DMS 273 (cell line): Measurements from ENCODE around the gene GAS6.
"Not testable (repeated sequence)": the region's sequence is repeated elsewhere in the genome, so short reads cannot be mapped to it uniquely, and the experiment has no call there.

ENCODE experiments used
- DNase-seq: peaks from one replicate; lab custom pipeline; 2025; ENCODE audit not compliant: unreplicated experiment; lab: John Stamatoyannopoulos, UW

The GAS6 gene

DNA sequence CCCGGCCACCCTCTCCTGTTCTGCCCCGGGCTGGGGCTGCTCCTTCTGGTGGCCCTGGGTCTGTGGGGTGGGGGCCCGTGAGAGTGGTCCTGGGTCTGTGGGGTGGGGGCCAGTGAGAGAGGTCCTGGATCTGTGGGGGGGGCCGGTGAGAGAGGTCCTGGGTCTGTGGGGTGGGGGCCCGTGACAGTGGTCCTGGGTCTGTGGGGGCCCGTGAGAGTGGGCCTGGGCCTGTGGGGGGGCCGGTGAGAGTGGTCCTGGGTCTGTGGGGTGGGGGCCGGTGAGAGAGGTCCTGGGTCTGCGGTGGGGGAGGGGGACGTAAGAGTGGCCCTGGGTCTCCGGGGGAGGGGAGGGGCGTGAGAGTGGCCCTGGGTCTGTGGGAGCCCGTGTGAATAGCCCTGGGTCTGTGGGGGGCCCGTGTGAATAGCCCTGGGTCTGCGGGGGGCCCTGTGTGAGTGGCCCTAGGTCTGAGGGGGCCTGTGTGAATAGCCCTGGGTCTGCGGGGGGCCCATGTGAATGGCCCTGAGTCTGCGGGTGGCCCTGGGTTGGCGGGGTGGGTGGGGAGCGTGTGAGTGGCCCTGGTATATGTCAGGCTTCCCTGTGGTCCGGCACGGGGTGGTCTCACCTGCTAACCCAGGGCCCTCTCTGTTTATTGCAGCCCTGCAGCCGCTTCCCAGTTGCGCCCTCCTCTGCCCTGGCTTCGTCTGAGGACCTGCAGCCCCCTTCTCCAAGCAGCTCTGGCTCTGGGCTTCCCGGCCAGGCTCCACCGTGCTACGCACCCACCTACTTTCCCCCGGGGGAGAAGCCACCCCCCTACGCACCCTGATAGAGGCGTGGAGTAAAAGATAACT lies 52.6 kb downstream of the GAS6 start:
- no peak for DNase-seq

DNA sequence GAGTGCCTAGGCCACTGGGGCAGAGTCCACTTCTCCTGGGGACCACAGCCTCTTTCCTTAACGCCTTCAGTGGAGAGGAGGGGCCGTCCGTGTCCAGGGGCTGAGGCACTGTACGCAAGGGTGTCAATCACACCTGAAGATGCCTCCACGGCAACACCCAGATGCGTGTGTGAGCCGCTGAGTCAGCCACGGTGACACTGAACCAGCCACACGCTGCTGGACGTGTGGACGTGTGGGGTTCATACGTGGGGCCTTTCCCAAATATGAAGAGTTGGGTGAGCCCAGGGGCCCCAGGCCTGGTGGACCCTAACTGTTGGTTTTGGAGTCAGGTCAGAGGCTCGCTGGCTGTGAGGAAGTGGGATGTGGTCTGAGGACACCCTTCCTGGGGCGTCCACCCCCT lies 53.2 kb downstream of the GAS6 start:
- no peak for DNase-seq

GRCh38 chr13:113809934-113810333 lies 53.9 kb downstream of the GAS6 start:
- peak; percentile 49 for DNase-seq

DNA sequence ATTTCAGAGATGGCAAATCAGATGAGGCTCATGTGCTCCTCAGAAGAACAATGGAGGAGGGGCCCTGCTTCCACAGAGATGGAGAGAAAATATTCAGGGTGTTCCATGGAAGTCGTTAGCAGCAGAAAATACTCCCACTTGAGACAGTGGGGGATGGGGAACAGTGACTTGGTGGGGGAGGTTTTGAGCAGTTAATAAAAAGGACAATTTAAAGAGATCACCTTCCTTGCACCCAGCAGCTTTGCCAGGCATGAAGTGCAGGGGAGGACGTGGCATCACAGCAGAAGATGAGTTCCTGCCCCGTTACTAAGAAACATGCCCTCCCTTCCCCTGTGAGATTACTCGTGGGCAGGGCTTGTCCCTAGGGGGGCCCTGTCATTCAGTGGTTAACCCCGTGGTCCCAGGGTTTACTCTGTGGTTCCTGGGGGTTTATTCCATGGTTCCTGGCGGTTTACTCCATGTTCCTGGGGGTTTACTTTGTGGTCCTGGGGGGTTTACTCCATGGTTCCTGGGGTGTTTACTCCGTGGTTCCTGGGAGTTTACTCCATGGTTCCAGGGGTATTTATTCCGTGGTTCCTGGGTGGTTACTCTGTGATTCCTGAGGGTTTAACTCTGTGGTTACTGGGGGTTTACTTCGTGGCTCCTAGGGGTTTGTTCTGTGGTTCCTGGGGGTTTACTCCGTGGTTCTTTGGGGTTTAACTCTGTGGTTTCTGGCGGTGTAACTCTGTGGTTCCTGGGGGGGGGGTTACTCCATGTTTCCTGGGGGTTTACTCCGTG lies 55.6 kb downstream of the GAS6 start:
- no peak for DNase-seq

- no peak for DNase-seq
Observed at GRCh38 chr13:113806526-113806925, 57.4 kb downstream of the GAS6 start.

GRCh38 chr13:113806104-113806471 lies 57.8 kb downstream of the GAS6 start:
- DNase-seq = no peak

DNA sequence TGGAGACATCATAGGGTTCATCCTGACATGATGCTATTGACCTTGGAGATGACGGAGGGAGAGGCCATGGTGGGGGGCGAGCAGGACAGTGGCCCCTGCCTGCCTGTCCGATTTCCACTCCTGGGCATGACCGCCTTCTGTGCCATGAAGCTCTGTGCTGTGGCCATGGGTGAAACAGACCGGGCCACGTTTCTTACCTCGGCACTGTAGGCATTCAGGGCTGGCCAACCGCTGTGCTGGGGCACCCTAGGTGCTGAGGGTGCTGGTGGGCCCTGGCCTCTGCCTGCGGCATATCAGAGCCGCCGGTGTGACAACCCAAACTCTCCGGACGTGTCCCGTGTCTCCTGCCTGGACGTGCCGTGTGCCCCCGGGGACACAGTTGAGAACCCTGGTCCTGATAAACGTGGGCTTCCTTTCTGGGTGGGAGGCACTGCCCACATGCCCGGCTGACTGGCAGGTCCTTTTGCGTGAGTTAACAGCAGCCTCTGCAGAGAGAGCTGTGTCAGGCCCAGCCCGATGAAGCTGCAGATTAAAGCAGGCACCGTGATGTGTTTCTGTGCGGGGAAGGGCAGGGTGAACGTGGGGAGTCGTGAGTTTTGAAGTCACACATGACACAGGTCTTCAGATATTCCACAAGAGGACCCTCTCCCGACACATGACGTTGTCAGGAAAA lies 58.3 kb downstream of the GAS6 start:
- no peak for DNase-seq

- DNase-seq = no peak
Observed at GRCh38 chr13:113804703-113805430, 59.0 kb downstream of the GAS6 start.

GRCh38 chr13:113804017-113804702 lies 59.7 kb downstream of the GAS6 start:
- DNase-seq = no peak

GRCh38 chr13:113803409-113804016 lies 60.4 kb downstream of the GAS6 start:
- DNase-seq = no peak

DNA sequence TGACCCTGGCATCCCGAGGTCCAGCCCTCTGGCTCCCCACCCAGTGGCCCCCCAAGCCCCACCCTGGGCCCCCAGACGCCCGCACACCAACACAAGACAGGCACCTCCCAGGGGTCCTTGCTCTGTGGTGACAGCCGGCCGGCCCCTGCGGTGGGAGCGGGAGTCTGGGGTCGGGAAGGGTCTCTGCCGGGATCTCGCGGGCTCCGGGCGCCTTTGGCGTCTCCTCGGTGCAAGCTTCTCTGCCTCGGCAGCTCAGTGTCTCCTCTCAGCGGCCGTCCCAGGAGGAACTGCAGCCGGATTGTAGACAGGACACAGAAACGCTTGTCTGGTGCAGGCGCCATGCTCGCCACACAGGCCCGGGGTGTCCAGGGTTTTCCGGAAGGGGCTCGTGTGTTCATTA lies 61.1 kb downstream of the GAS6 start:
- DNase-seq = no peak

GRCh38 chr13:113802090-113802531 lies 61.8 kb downstream of the GAS6 start:
- peak; percentile 70 for DNase-seq

DNA sequence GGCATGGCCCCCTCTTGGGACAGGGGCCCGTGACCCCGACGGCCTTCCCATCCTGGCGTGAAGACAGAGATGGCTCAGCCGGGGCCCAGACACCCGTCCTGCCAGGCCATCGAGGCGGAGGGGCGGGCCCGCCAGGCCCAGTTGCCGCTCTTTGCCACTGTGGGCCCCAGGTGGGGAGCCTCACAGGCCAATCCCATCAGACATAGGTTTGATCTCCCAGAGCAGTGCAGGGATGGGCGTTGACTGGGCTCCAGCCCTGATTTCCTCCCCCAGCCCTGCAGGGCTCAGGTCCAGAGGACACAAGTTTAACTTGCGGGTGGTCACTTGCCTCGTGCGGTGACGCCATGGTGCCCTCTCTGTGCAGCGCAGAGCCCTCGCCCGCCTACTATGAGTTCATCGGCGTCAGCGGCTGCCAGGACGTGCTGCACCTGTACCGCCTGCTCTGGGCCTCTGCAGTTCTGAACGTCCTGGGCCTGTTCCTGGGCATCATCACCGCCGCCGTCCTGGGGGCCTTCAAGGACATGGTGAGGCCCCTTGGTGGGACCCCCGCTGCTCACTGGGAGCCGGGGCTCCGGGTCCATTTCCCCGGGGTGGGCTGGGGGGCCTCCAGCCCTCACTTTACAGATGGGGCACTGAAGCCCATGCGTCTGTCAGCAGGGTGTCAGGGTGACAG lies 62.5 kb downstream of the GAS6 start:
- no peak for DNase-seq

- DNase-seq = no peak
Observed at GRCh38 chr13:113800576-113800926, 63.3 kb downstream of the GAS6 start.

DNA sequence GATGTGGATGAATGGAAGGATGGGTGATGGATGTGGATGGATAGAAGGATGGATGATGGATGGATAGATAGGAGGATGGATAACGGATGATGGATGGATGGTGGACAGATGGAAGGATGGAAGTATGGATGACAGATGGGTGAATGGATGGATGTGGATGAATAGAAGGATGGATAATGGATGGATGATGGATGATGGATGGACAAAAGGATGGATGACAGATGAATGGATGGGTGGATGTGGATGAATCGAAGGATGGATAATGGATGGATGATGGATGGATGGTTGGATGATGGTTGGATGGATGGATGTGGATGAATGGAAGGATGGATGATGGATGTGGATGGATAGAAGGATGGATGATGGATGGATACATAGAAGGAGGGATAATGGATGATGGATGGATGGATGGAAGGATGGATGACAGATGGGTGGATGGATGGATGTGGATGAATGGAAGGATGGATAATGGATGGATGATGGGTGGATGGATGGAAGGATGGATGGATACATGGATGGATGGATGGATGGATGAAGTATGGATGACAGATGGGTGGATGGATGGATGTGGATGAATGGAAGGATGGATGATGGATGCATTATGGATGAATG lies 65.6 kb downstream of the GAS6 start:
- no peak for DNase-seq

- no peak for DNase-seq
Observed at GRCh38 chr13:113796964-113797676, 66.8 kb downstream of the GAS6 start.

- no peak for DNase-seq
Observed at GRCh38 chr13:113796211-113796963, 67.5 kb downstream of the GAS6 start.

- DNase-seq = not testable (repeated sequence)
Observed at GRCh38 chr13:113795362-113795761, 68.5 kb downstream of the GAS6 start.
